GM18505 (cell line): Measurements from ENCODE around the gene NCEH1.
"Not testable (repeated sequence)": the region's sequence is repeated elsewhere in the genome, so short reads cannot be mapped to it uniquely, and the experiment has no call there.

Experiments used
- ATAC-seq: cut with Tn5 transposase; IDR thresholded peaks from one replicate; pipeline ENCODE4 v1.9.1; 2021; ENCODE audit not compliant: unreplicated experiment
- POLR2A ChIP-seq: IDR thresholded peaks from 4 replicates; pipeline ENCODE4 v1.6.1; 2011; ENCODE audit warnings: borderline replicate concordance; ENCODE audit not compliant: insufficient read depth, insufficient read length; ENCODE audit errors: extremely low read depth

Gene NCEH1

DNA sequence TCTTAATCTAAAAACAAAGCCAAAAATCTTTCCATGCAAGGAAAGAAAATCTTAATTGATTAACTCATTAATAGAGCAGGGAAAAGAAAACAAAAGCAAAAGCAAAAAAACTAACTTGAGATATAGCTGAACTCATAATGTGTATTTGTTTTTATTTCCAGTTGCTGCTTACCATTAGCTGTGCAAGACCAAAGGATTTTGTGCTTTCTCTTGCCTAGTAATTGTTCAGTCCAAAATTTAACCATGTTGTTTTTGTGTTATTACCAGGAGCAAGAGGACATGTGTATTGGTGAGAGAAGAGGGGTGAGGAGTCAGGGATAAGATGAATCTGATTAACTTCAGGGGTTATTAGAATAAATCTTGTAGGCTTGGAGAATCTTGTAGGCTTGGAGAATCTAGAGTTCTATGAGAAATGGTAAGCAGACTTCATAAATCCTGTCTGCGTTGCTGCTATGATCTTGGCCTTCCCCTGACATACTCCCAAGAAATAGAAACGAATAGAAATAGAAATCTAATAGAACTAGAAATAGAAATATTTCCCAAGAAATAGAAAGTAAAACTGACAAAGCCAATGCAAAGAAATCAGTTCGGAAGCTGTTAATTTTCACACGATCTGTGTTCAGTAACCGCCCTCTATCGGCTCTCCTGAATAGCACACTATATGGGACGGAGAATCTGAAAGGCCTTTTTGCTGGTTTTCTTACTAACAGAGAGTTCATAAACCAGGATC, 115.0 kb downstream of the NCEH1 start:
- ATAC-seq: peak; percentile 36
- no peak for TF ChIP-seq POLR2A

- not testable (repeated sequence) for ATAC-seq
These were observed 115.8 kb downstream of the NCEH1 start for GRCh38 chr3:172594900-172595663.

DNA sequence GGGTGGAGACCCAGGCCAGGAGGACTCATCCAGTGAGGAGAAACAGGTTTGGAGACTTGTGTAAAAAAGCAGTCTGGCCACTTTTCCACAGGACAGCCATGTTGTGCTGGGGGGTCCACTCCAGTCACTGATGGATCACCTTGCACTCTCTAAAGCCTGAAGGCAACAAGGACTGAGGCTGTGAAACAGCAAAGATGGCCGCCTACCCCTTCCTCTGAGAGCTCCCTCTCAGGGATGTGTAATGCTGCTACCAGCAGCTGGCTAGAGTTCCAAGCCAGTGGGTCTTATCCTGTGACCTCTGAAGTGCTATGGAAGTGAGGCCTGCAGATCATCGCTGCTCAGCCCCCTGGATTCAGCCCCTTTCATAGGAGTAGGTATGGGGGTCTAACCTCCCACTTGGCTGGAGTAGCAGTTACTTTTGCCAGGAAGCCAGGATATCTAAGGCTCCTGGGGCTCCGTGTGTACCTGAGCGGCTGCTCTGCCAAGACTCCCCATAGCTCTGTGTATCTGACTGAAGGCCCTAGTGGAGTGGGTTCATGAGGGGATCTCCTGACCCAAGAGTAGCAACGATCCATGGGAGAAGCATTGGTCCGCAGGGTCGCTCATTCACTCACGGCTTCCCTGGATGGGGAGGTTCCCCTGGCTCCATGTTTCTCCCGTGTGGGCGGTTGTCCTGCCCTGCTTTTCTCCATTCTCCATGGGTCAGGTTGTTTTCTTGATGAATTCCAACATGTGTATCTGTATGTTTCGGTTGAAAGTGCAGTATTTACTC, 117.8 kb downstream of the NCEH1 start:
- no peak for ATAC-seq
- no peak for TF ChIP-seq POLR2A

DNA sequence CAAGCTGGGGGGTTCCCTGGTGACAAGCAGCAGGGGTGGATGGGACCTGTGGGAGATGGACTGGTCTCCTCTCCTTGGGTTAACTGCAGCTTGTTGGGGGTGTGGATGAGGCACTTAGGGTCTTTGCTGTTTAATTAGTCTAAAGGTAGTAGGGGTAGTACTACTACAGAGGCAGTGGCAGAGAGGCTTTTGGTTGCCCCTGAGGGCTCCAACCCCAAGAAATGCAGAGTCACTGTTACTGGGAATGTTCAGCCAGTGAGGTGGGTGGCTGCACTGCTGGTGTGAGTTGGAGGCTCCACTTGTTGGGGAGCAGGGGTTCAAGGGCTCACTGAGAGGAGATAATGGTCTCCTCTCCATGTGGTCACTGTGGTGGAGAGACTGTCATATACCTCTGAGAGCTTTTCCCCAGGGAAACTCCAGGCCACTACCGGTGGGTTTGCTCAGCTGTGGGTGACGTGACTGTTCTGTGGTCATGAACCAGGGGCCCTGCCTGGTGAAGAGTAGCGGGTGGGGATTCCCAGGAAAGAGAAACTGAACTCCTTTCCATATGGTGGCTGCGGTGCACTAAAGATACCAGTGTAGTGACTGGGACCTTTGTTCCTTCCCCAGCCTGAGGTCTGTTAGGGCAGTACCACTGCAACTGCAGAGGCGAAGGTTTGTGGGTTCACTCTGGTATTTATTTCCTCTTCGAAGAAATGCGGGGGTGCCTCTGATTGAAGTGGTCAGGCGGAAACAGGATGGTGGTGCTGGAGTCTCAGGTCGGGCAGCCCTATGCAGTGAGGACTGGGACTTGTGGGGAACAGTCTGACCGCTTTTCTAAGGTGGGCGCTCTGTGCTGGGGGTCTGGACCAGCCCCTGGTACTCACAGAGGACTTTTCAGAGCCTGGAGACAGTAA, 118.7 kb downstream of the NCEH1 start:
- TF ChIP-seq POLR2A: no peak
- ATAC-seq: peak; percentile 83

GRCh38 chr3:172591125-172591605, 119.7 kb downstream of the NCEH1 start:
- no peak for ATAC-seq
- TF ChIP-seq POLR2A: no peak

- no peak for ATAC-seq
- TF ChIP-seq POLR2A: no peak
These were observed 124.4 kb downstream of the NCEH1 start for GRCh38 chr3:172586436-172586835.

DNA sequence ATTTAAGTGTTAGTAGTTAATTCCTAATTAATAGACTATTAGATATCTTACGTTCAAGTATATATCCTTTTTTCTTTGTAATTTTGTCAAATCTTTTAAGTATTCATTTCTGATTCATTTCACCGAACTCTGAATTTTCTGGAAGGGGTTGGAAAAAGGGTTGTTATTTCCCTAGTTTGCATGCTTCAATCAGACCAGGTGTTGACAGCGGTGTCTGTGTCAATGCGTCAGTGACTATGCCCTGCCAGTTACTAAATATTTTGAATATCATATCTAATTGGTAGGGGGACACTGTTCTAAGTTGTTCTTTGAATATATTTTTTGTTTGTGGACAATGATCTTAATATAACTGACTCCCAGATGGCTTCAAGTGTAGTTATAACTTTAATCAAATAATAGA, 124.9 kb downstream of the NCEH1 start:
- no peak for TF ChIP-seq POLR2A
- ATAC-seq: no peak

DNA sequence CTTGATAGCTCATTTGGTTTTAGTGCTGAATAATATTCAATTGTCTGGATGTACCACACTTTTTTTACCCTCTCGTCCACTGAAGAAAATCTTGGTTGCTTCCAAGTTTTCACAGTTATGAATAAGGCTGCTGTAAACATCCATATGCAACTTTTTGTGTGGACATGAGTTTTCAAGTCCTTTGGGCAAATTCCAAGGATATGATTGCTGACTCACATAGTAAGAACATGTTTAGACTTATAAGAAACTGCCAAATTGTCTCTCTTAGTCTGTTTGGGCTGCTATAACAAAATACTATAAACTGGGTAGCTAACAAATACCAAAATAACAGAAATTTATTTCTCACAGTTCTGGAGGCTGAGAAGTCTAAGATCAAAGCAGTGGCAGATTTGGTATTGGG, 128.2 kb downstream of the NCEH1 start:
- ATAC-seq: no peak
- no peak for TF ChIP-seq POLR2A

DNA sequence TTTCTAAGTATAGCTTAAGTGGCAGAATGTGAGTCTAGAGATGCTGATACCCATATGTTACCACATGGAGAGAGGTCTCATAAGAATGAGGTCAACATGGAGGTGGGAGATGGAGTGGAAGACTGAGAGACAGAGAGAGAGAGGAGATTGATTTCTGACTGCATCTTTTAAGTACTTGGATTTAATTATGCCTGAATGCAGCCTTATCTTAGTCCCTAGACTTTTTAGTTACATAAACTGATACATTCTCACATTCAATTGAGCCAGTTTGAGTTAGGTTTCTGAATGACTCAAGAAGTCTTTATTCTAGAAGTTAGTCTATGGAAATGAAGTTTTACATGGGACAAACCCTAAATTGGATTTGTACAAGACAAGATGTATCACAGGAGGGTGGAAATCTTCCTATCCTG, 129.1 kb downstream of the NCEH1 start:
- ATAC-seq: no peak
- no peak for TF ChIP-seq POLR2A

DNA sequence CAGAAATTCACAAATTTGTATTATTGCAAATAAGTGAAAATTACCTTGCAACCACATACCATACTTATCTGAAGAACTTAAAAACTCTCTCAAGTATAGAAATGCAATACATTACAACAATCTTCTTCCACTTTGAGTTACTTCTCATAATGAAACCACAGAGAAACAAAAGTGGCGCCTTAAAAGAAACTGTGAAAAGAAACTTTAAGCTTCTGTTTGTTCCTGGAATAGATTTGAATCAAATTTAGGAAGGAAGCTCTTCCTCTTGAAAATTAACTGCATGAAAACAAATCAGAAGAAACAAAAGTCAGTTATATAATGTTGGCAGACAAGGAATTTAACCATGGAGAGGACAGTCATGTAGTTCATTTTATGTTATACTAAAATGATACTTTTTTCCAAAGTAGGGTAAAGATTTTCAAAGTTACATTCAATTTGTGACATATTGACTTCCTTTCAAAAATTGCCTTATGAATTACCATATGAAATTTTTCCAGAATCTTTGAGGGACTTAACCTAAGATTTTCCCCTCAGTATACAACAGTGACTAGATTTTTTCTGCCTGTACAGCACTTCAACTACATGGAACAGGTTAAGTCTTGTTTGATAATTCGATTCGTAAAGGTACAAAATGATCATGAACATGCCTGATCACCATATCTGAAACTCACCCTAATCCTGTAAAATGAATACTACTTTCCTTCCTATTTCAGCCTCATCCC, 130.0 kb downstream of the NCEH1 start:
- peak; percentile 68 for ATAC-seq
- no peak for TF ChIP-seq POLR2A
